Anterior cingulate cortex (tissue), 58 donors: ENCODE measurements around the gene DCTD.
A peak's percentile ranks its signal among the peaks of the same experiment; 100 is the strongest.

Experiments used
- DNase-seq, 58 donors: peaks; one replicate each; lab custom pipeline; 2025; lab: John Stamatoyannopoulos, UW

DCTD gene

GRCh38 chr4:182917182-182918043, at the start of gene DCTD:
Gene DCTD (minus strand): TSS chr4:182917386. CDS start chr4:182915568, 1,818 bp downstream.
- DNase-seq: peak in 56 of 58 donors; percentile 22 to 85 (median 56)

DNA sequence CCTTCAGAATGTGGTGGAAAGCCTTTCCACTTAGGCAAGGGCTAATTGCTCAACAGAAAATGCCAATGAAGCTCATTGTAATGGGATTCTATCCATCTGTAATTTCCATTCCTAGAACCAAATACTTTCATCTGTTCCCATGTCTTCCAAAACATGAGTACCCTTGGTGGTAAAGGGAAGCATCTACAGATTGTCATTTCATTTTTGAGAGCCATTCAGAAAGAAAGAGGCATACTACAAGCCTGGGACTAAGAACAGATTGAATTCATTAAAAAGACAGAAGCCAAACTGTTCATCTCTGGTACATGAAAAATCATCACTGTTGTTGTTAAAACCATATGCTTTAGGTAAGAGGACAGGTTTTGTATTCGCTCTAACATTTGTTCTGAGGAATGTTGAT, 43.6 kb upstream of the DCTD start:
- no peak for DNase-seq

DNA sequence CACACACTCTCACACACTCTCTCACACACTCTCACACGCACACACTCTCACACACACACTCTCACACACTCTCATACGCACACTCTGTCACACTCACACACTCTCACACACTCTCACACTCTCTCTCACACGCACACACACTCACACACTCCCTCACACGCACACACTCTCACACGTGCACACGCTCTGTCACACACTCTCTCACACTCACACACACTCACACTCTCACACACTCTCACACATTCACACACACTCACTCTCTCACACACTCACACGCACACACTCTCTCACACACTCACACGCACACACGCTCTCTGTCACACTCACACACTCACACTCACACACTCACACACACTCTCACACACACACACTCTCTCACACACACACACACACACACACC, 43.0 kb upstream of the DCTD start:
- DNase-seq: no peak

- DNase-seq: no peak
Measured at GRCh38 chr4:182955411-182955810, 38.2 kb upstream of the DCTD start.

DNA sequence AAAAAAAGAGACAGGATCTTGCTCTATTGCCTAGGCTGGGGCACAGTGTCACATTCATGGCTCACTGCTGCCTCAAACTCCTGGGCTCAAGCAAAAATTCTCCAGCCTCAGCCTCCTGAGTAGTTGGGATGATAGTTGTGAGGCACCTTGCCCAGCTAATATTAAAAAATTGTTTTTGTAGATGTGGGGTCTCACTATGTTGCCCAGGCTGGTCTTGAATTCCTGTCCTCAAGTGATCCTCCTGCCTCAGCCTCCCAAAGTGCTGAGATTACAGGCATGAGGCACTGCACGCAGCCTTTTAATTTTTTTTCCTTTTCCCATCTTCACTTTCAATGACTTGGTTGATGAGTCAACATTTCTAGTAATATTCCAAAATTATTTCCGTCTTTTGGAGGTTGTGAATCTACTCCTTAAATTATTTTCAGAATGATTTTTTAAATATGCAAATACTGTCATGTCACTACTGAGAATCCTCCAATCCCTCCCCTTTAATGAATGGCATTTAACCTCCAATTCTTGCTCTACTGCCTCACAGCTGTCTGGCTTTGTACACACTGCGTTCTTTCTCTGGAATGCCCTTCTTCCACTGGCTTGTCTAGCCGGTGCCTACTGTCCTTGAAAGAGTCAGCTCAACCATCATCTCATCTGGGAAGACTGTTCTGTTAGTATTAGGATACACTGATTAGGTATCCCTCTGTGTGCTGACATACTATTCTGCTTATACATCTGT, 27.5 kb upstream of the DCTD start:
- no peak for DNase-seq

DNA sequence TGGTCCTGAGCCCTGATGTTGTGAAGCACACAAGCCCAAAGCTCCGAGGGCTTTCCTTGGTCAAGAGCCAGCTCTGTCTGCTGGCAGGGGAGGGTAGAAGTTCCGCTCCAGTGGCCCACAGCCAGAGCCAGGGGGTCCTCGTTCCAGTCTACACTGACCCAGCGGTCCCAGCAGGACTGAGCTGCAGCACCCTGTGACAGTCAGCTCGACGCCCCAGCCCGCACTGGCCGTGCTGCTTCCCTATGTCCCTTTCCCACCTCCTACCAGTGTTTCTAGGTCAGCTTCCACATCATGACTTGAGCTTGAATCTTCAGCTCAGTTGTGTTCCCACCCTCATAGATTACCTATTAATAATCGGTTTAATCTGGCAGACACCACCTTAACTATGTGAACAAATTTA, 22.5 kb upstream of the DCTD start:
- DNase-seq: no peak

DNA sequence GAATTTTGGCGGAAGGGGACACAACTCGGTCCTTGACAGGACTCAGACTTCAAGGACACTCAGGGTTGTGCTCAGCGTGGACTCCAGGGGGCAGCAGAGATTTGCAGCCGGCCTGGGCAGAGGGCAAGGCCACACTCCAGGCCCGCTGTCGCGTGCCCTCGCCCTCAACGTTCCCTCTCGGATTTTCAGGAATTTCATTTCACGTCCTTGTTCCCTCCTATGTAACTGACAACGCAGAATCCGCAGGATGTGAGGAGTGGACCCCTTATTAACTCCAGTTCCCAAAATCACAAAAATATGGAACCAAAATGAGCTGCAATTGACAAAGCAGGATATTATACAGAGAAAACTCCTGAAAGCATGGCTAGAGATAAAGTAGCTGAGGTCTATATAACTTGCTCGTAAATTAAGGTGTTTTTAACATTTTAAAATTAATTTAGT, 21.0 kb upstream of the DCTD start:
- DNase-seq: peak in 50 of 58 donors; percentile 2 to 65 (median 28)

GRCh38 chr4:182937268-182938204, 20.4 kb upstream of the DCTD start:
- DNase-seq: no peak

DNA sequence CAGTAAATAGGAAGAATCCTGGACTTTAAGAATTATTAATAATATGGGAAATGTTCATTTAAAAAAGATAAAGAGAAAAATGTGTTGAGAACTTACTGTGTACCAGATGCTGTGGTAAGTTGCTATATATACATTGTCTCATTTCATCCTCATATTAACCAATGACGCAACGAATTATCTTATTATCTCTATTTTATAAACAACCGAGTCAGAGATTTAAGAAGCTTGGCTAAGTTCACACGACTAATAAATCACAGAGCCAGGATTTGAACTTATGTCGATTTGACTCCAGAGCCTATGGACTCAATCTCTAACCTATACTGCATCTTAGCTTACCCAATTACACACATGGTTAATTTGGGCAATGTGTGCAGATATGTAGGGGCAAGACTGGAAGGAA, 15.5 kb upstream of the DCTD start:
- no peak for DNase-seq

DNA sequence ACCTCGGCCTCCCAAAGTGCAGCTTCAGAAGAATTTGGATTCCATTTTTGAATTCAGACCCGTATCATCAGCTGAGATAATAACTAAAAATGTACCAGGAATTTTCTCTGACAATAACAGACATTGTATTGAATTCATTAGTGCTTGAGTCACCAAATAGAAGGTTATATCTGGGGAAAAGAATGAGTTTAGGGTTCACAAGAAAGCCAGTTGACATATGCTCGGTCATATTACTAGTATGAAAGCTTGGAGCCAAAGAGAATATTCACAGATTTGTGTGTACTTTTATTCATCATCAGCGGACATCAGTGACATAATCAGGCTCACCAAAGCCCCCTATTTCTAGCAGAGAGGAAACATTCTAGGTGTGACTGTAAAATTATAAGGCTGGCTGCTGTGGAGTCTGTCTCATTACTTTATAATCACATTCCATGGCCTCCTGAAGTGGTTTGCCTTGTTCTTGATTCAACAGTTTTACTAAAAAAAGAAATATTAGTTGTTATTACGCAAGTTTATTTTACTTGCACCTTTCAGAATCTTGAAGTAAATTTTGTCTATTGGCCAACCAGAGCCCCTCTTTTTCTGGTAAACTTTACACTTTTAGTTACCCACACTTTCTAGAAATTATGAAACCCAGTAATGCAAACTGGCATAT, 14.6 kb upstream of the DCTD start:
- DNase-seq: no peak

DNA sequence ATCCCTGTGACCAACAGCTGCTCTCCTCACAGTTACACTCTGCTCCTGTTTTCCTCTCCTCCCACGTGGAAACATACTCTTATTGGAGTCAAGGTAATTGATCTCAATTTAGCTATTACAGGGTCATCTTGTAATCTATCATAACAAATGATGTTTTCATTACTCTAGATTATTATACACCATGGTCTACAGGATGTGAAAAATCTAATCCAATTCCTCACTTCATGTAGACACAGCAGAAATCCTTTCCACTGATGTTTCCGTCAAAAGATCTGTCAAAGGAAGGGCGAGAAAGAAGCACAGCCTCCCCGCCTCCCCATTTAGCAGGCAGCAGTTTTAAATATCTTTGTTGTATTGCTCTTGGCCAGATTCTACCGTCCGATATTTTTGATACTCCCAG, 13.7 kb upstream of the DCTD start:
- DNase-seq: no peak

GRCh38 chr4:182929296-182929695, 12.1 kb upstream of the DCTD start:
- no peak for DNase-seq

DNA sequence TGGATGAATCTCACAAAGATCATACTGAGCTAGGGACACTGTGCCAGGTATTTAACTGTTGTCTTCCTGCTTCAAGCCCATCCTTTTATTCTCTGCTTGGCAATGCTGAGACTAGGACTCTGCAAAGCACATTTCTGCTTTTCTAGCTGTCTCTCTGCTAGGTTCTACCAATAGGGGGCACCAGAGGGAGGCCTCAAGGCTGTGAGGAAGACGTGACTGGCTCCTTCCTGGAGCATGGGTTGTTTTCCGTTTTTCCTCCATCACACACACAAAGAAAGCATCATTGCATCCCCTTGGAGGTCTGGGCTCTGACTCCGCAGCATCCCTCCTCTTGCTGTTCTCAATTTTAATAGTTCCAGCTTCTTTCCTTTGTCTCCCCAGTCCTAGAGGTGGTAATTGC, 10.9 kb upstream of the DCTD start:
- DNase-seq: no peak

DNA sequence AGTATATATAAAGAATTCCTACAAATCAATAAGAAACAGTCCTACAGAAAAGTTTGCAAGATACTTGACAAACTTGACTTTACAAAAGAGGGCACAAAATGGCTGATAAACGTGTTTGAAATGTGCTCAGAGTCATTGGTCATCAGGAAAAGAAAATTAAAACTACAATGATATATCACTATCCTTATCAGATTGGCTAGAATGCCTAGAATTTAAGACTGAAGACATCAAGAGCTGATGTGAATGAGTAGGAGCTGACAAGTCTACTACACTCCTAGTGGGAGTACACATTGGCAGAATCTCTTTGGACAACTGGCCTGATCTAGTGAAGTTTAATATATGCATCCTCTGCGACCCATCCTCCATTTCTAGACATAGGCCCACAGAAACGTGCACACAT, 10.3 kb upstream of the DCTD start:
- DNase-seq: no peak

DNA sequence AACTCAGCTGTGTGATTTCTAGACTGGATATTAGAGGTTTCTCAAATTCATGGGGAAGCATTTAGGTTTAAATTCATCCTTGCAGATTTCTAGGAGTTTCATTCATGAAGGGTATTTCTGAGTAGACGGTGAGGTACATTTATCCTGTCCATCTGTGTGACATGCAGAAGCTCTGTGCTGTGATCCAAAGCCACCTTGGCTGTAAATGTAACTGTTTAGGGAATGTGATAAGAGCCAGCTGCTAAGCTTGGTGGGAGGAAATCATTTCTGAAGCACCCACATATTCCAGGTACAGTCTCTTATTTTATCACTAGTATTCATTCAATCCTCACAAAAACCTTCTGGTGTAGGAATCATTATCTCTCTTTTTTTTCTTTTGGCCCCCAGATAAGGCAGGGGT, 8.7 kb upstream of the DCTD start:
- no peak for DNase-seq

DNA sequence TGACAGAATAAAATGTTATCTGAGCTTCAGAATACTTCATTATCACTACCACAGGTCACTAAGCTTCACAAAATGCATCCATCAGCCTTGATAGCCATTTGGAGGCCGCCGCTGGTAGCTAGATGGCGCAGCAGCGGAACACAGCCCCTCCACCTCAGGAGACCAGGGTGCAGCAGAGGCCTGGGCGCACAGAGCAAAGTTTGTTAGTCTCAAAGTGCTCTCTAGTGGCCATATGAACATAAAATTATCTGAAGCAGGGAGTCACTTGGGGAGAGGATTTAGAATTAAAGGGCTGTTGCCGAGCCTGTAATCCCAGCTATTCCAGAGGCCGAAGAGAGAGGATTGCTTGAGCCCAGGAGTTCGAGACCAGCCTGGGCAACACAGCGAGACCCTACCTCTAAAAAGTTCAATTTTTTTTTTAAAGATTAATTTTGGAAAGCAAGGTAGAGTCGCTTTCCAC, 8.1 kb upstream of the DCTD start:
- DNase-seq: peak in 41 of 58 donors; percentile 5 to 63 (median 25)

DNA sequence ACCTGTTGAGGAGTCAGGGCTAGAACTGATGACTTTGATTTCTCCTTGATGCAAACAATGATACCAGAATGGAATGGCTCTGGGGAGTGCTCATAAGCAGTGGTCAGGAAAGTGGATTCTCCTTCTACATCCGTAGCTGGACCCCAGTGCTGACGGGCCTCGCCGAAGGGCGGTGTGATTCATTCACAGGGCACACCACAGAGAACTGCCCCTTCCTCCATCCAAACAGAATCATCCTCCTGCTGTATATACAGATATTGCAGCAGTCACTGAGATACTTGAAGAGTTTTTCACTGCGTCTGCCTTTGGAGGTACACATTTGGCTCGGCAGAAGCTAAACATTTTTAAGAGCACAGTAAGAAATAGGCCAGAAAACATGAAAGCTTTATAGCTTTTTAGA, 7.3 kb upstream of the DCTD start:
- DNase-seq: no peak

DNA sequence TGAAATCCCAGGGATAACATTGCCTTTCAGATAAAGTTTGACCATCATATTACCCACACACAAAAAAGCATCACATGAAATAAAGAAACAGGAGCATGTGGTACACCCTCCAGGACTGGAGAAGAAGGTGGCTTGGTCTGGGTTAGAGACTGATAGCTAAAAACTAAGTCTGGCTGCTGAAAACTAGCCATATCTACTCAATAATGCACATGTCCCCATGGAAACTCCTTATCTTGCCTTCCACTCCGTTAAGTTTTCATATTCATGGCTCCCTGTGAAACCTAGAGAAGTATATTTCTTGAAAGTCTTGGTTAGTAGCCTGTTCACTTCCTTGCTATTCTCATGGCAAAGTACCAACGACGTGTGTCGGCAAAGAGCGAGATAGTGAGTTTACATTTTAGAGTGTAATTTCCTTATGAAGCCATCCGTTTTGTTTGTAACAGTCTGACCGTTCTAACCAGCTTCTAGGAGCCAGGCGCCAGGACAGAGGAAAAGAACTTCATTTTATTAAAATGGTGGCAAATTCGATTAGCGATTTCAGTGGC, 6.7 kb upstream of the DCTD start:
- no peak for DNase-seq

GRCh38 chr4:182923366-182923765, 6.2 kb upstream of the DCTD start:
- DNase-seq: no peak
